ENCODE measurements around the gene NPEPPS.
"Not testable (repeated sequence)": the region's sequence is repeated elsewhere in the genome, so short reads cannot be mapped to it uniquely, and the experiment has no call there.

NPEPPS gene

GRCh38 chr17:47561698-47562405, 30.9 kb downstream of the NPEPPS start:
- DNase-seq: not testable (repeated sequence)

DNA sequence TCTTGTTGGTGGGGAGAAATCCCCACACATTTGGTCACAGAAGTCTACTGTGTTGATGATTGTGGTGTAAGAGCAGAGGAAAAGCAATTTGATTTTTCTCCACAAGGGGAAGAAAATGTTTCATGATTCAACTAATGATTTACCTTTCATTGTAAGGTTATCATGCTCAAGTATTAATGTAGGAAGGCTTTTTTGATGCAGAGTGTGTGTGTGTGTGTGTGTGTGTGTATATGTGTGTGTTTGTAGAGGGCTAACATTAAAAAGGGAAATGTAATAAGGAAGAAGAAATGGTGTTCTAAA, 31.4 kb downstream of the NPEPPS start:
- not testable (repeated sequence) for DNase-seq

DNA sequence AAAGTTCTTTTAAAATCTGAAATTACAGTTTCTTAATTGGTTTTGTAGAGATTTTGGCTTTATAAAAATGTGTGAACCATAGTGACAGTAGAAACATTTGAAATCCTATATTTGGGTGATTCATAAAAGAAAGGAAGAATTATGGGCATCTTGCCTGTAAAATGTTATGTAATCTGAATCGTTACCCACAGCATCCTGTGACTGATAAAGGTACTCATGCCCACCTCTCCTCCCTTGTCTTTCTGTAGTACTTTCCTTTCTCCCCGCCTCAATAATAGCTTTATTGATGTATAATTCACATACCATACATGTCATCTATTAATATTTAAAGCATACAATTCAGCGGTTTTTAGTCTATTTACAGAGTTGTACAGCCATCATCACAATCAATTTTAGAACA, 36.4 kb downstream of the NPEPPS start:
- DNase-seq: not testable (repeated sequence)

DNA sequence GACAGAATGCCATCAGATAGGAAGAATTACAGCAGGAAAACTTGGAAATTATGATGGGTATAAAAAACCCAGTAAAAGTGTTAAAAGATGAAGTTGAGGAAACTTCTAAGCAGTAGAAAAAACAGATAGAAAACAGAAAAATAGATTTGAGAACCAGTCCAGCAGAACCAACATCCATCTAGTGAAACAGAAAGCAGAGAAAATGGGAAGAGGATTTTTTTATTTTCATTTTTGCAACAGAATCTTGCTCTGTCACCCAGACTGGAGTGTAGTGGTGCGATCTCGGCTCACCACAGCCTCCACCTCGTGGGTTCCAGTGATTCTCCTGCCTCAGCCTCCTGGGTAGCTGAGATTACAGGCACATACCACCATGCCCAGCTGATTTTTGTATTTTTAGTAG, 41.7 kb downstream of the NPEPPS start:
- DNase-seq: not testable (repeated sequence)

- not testable (repeated sequence) for DNase-seq
These were observed 51.5 kb downstream of the NPEPPS start for GRCh38 chr17:47582416-47582815.

- DNase-seq: not testable (repeated sequence)
These were observed 55.6 kb downstream of the NPEPPS start for GRCh38 chr17:47586378-47587055.

DNA sequence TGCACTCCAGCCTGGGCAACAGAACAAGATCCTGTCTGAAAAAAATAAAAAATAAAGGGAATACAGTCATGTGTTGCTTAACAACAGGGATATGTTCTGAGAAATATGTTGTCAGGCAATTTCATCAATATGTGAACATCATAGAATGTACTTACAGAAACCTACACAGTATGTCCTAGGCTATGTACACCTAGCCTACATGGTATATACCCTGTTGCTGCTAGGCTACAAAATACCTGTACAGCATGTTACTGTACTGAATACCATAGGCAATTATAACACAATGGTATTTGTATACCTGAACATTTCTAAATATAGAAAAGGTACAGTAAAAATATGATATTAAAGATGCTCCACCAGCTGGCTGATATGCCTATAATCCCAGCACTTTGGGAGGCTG, 62.6 kb downstream of the NPEPPS start:
- not testable (repeated sequence) for DNase-seq

DNA sequence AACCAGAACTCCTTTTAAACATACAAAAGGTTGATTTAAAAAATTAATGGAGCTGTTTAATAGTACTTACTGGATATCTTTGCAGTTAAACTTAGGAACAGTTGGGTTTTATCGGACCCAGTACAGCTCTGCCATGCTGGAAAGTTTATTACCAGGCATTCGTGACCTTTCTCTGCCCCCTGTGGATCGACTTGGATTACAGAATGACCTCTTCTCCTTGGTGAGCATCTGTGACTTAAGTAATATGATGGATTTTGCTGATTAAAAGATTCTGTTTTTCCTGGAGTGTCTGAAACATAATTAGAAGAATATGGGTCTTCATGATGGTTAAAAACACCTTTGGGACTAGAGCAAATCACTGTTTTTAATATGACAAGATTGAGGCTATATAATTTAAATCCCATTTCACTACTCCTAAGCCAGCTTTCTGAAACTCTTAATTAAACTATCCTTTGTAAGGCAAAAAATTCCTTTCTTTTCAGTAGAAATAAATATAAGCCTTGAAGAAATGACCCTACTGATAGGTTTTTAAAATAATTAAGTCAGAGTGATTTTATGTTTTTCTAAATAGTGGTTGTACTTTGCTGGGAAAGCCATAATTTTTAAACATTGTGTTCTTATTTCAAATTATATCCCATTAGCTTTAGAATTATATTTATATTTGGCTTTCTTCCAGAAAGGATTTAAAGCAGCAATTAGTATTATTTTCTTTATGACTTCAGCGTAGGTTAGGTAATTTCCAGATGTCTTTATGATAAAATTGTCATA, 73.1 kb downstream of the NPEPPS start:
- DNase-seq: no peak

GRCh38 chr17:47604598-47604927, 73.7 kb downstream of the NPEPPS start:
- peak; percentile 64 for DNase-seq

DNA sequence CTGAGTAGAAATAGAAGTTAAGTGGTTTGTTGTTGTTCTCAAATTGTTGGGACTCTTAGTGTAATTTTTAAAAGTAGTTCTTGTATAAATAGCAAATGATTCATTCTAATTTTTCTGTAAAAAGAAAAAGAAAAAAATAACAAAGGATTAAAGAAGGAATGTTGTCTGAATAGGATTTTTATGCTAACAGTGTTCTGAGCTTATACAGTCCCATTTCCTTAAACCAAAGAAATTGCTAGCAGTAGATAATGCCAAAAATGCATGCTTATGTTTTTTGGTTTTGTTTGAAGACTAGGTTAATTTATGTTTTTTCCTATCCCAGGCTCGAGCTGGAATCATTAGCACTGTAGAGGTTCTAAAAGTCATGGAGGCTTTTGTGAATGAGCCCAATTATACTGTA, 74.1 kb downstream of the NPEPPS start:
- no peak for DNase-seq

DNA sequence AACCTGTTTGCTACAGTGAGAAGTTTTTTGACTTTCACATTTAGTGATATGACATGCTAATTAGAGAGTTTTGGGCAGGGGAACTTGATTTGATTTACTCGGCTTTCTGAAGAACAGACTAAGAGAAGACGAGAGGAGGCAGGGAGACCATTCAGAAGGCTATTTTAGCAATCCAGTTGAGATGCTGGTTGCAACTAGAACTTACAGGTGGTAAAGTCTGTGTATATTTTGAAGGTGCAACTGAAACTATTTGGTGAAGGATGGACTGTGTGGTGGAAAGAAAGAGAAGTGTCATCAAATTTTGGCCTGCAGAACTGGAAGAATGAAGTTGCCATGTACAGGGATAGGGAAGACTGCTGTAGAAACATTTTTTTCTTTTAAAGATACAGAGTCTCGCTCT, 76.6 kb downstream of the NPEPPS start:
- no peak for DNase-seq

DNA sequence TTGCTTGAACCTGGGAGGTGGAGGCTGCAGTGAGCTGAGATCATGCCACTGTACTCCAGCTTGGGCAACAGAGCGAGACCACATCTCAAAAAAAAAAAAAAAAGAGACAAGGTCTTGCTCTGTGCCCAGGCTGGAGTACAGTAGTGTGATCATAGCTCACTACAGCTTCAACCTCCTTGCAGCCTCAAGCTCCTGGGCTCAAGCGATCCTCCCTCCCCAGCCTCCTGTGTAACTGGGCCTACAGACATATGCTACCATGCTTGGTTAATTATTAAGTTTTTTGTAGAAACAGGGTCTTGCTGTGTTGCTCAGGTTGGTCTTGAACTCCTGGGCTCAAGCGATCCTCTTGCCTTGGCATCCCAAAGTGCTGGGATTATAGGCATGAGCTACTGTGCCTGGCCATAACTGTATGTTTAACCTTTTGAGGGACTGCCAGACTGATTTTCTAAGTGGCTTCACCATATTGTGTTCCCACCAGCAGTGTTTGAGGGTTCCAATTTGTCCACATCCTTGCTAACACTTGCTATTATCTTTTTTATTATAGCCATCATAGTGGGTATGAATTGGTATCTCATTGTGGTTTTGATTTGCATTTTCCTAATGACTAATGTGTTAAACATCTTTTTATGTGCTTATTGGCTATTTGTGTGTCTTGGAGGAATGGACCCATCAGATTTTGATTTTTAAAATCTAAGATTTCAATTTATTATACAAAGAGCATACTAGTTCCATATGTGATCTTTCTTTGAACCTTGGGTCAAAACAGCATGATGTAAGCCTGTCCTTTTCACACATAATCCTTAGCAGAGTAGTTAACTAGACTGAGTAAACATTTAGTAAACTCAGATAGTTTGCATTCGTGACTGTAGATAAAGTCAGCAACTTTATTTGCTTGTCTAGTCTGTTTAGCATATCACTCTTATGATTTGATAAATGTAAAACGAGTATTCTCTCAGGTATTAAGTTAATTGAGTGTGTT, 80.8 kb downstream of the NPEPPS start:
- DNase-seq: no peak

GRCh38 chr17:47615766-47616424, 85.0 kb downstream of the NPEPPS start:
- DNase-seq: peak; percentile 40

- DNase-seq: no peak
These were observed 87.5 kb downstream of the NPEPPS start for GRCh38 chr17:47618410-47618809.

GRCh38 chr17:47620503-47621245, 89.8 kb downstream of the NPEPPS start:
- DNase-seq: peak; percentile 65

- no peak for DNase-seq
These were observed 90.6 kb downstream of the NPEPPS start for GRCh38 chr17:47621293-47622179.

GRCh38 chr17:47622180-47622549, 91.3 kb downstream of the NPEPPS start:
- no peak for DNase-seq

DNA sequence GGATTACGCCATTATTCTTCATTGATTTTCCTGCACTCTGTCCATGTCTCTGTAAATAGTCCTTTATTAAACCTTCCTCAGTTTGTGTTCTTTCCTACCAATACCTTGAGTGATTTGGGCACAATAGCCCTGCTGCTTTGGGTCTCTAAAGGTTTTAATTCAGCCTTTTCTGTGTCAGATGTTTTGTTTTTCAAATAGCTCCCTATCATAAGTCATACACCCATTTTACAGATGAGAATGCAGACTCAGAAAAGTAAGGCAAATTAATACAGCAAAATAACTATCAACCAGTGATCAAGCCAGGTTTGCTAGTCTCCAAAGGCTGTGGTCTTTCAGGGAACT, 93.8 kb downstream of the NPEPPS start:
- no peak for DNase-seq

- DNase-seq: no peak
These were observed 97.2 kb downstream of the NPEPPS start for GRCh38 chr17:47628014-47628566.

DNA sequence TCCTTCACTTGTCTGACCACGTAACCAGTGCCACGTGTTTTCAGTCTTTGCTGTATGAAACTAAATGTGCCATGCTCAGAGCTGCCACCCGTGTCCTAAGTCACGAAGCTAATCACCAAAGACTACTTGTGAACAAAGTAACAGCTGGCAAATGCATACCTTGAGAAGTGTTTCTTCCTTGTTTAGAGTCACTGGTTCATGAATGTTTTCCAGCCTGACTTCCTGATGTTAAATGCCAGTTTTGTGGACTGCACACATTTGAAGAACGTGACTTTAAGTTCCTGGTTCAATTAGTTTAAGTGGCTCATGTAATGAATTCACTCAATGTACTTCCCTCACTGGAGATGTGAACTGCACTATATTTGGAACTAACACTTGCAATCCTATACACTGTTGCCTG, 98.9 kb downstream of the NPEPPS start:
- no peak for DNase-seq
